ENCODE measurements around the gene CHD5.
A peak's percentile ranks its signal among the peaks of the same experiment; 100 is the strongest.

The CHD5 gene

DNA sequence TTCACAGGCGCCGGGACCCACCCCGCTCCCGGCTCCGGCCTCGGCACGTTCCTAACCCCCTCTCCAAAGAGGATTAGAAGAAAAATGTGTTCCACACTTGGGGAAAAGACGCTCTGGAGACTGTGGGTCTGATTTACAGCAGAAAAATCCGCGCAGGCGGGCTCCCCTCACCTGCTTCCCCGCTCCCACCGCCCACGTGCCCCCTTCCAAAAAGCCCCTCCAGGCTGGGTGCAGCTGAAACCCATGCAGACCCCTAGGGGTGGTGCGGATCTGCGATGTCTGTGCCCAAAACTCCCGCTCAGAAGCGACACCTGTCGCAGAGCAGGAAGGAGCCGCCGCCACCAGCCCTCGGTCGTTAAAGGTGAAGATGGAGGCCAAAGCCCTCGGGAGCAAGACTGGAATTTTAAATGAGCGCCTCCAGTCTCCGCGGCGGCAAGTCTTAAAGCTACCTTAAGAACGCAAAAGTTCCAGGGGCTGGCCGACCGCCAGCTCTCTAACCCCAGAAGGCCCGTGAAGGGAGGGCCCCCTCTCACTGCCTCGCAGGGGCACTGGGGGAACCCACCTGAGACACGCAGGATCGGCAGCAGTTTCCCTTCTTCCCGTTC is 688 bp upstream of the CHD5 start:
- TF ChIP-seq, protein P1, sequence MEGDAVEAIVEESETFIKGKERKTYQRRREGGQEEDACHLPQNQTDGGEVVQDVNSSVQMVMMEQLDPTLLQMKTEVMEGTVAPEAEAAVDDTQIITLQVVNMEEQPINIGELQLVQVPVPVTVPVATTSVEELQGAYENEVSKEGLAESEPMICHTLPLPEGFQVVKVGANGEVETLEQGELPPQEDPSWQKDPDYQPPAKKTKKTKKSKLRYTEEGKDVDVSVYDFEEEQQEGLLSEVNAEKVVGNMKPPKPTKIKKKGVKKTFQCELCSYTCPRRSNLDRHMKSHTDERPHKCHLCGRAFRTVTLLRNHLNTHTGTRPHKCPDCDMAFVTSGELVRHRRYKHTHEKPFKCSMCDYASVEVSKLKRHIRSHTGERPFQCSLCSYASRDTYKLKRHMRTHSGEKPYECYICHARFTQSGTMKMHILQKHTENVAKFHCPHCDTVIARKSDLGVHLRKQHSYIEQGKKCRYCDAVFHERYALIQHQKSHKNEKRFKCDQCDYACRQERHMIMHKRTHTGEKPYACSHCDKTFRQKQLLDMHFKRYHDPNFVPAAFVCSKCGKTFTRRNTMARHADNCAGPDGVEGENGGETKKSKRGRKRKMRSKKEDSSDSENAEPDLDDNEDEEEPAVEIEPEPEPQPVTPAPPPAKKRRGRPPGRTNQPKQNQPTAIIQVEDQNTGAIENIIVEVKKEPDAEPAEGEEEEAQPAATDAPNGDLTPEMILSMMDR (IDR thresholded peaks at IDR 0.05): no peak
- H3K36me3 ChIP-seq: peaks cover 0 to 7% (median 0%) of the 10 kb centered on the region in 3 donors
- peak overlapping the region; percentile 45 to 50 for H3K4me3 ChIP-seq
- intact Hi-C loops (cut with DNase I; ENCODE audit: low total_unique reads): no loop called here
- H3K27me3 ChIP-seq: peaks cover 0 to 44% of the 10 kb centered on the region in 2 donors
- H3K4me1 ChIP-seq: peaks cover 0 to 49% (median 29%) of the 10 kb centered on the region in 4 donors
- H3K9me3 ChIP-seq: no peaks in the 10 kb centered on the region
- H3K27ac ChIP-seq: peak overlapping the region in 1 of 2 donors; percentile 25
- DNase-seq: no peak

DNA sequence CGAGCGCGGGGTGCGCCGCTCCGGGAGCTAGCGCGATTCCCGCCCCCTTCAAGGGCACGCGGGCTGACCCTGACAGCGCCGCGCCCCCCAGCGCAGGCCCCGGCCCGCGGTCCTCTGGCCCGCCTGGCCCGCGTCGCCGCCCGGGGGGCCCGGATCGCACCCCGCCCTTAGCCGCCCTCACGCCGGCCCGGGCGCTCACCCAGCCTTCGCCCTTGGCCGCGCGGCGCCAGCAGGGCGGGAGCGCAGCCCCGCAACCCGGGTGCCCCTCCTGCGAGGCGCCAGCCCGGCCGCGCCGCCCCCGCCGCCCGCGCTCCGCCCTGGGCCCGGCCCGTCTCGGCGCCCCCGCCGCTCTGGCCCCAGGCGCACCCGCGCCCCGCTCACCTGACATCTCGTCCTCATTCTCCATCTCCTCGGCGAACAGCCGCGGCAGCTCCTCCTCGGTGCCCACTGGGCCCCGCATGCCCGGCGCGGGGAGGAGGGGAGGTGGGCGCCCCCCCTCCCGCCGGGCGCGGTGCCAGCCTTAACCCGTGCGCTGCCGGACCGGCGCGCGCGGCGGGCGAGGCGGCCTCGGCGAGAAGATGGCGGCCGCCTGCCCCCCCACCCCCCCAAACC is 451 bp downstream of the CHD5 start:
- DNase-seq: no peak
- H3K27me3 ChIP-seq: peaks cover 0 to 47% of the 10 kb centered on the region in 2 donors
- intact Hi-C loops (cut with DNase I; ENCODE audit: low total_unique reads): no loop called here
- no peaks in the 10 kb centered on the region for H3K36me3 ChIP-seq
- peaks cover 0 to 45% (median 29%) of the 10 kb centered on the region in 4 donors for H3K4me1 ChIP-seq
- H3K9me3 ChIP-seq: no peaks in the 10 kb centered on the region
- H3K4me3 ChIP-seq: peak overlapping the region; percentile 45 to 50
- no peak overlapping the region for H3K27ac ChIP-seq
- TF ChIP-seq, protein P1 (IDR thresholded peaks at IDR 0.05): no peak

DNA sequence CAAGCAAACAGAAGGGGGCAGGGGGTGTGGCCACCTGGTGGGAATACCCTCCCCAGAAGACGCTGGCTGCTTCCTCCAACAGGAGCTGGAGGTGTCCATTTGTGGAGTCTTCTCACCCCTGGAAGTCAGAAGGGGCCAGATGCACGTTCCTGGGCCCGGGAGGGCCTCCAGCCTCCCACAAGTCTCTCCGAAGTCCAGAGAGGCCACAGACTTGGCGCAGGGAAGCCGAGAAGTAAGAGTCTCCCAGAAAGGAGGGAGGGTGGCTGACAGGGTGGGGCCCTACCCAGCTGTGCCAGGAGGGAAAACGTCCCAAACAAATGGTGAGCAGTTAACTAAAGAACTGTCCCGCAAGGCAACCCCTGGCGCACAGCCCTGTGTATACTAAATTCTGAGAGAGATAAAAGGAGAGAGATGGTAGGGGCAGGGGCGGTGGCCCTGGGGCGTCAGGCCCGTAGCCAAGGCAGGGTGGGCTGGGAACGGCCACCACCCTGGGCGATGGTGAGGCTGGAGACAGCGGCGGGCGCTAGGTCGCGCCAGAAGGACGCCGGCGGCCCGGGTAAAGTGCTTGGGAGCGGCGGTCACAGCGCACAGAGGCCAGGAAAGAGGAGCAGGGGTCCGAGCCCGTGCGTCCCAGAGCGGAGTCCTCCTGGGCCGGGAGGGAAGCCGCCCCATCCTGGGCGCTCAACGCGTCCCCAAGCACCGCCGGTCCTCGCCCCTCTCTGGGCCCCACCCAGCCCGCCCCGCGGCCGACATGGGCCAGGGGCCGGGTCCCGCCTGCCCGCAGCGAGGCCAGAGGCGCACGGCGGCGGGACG is 1.2 kb downstream of the CHD5 start:
- intact Hi-C loops (cut with DNase I; ENCODE audit: low total_unique reads): no loop called here
- TF ChIP-seq, protein P1 (IDR thresholded peaks at IDR 0.05): no peak
- H3K9me3 ChIP-seq: no peaks in the 10 kb centered on the region
- no peaks in the 10 kb centered on the region for H3K36me3 ChIP-seq
- H3K27ac ChIP-seq: no peak overlapping the region
- peak overlapping the region; percentile 45 to 50 for H3K4me3 ChIP-seq
- peaks cover 0 to 45% (median 29%) of the 10 kb centered on the region in 4 donors for H3K4me1 ChIP-seq
- peaks cover 0 to 48% of the 10 kb centered on the region in 2 donors for H3K27me3 ChIP-seq
- no peak for DNase-seq

DNA sequence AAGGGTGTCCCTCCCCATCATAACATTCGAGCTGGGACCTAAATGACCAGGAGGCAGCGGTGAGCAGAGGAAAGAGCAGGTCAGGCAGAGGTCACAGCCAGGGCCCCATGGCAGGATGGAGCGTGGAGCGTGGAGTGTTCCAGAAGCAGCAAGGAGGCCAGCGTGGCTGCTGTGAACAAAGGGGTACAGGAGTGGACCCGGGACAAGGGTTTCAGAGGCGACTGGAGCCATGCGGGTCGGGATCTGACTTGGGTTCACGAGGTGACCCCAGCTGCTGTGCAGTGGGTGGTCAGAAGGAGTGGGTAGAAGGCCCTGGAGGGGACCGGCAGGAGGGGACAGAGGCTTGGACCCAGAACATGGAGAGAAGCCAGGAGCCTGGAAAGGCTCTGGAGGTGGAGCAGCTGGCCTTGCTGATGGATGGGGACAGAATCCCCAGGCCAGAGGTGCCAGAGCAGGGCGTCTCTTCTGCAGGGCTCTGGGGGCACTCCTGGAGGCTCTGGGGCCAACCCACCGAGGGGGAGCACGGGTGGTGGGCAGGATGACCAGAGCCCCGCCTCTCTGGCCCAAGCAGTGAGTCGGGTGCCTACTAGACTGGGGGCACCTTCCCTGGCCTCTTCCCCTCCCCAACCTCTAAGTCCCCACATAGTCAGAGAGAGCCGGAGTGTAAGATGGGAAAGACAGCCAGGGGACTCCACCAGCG is 2.3 kb downstream of the CHD5 start:
- TF ChIP-seq, protein P1 (IDR thresholded peaks at IDR 0.05): no peak
- Histone ChIP-seq H3K4me3 (no peak overlapping the region), H3K27me3 (peaks cover 0 to 57% of the 10 kb centered on the region in 2 donors), H3K36me3 (no peaks in the 10 kb centered on the region), H3K27ac (no peak overlapping the region), H3K9me3 (no peaks in the 10 kb centered on the region), H3K4me1 (peaks cover 0 to 39% (median 29%) of the 10 kb centered on the region in 4 donors)
- intact Hi-C loops (cut with DNase I; ENCODE audit: low total_unique reads): no loop called here
- no peak for DNase-seq

DNA sequence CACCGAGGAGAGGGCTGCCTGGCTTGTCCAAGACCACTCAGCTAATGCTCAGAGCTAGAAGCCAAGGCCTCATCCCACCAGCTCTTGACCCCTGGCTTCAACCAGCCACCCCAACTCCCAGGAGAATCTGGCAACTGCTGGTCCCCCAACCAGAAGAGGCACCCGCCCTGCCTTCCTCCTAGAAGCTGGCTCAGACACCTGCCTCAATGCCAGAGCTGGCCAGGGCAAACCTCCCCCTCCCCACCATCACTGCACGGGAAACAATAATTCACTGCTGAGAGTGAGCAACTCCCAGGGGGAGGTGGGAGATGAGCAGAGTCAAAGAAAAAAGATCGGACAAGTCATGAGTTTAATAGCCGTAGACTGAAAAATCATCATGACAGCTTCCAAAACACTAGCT is 3.3 kb downstream of the CHD5 start:
- Histone ChIP-seq H3K27ac (no peak overlapping the region), H3K27me3 (peaks cover 0 to 67% of the 10 kb centered on the region in 2 donors), H3K4me1 (peaks cover 0 to 34% (median 29%) of the 10 kb centered on the region in 4 donors), H3K9me3 (no peaks in the 10 kb centered on the region), H3K4me3 (no peak overlapping the region), H3K36me3 (no peaks in the 10 kb centered on the region)
- no peak for DNase-seq
- intact Hi-C loops (cut with DNase I; ENCODE audit: low total_unique reads): no loop called here
- TF ChIP-seq, protein P1 (IDR thresholded peaks at IDR 0.05): no peak

Measured in tibial artery (tissue), 4 donors.